HepG2 (cell line): ENCODE measurements around the gene LRRC25. TPM values are rescaled to one million over a fixed set of nuclear protein-coding genes. Genes with fewer than 3 reads are reported as not detected.

Source experiments
- CHD2 ChIP-seq: IDR thresholded peaks from 2 replicates; pipeline ENCODE4 v1.6.1; 2011; ENCODE audit warnings: low read depth, low read length, improper control_type of control experiment
- ETV5 ChIP-seq: IDR thresholded peaks from 2 replicates; pipeline ENCODE4 v1.6.1; 2018; ENCODE audit warnings: missing biosample characterization, missing genetic modification reagents, inconsistent platforms, borderline replicate concordance
- GATAD2A ChIP-seq: IDR thresholded peaks from 2 replicates; pipeline ENCODE4 v1.6.1; 2016
- GFI1 ChIP-seq: sonication (generic); formaldehyde crosslinking; IDR thresholded peaks from 2 replicates; pipeline ENCODE4 v1.5.0; 2020; ENCODE audit warnings: missing genetic modification reagents, mild to moderate bottlenecking, borderline replicate concordance
- MLLT10 ChIP-seq: sonication (generic); formaldehyde crosslinking; IDR thresholded peaks from 2 replicates; pipeline ENCODE4 v1.4.0; 2020; ENCODE audit warnings: missing genetic modification reagents
- MYPOP ChIP-seq: sonication (generic); formaldehyde crosslinking; IDR thresholded peaks from 2 replicates; pipeline ENCODE4 v1.8.1; 2023; ENCODE audit warnings: mild to moderate bottlenecking, moderate library complexity, missing genetic modification reagents
- NFE2 ChIP-seq: sonication (generic); formaldehyde crosslinking; IDR thresholded peaks from 2 replicates; pipeline ENCODE4 v1.4.0; 2020; ENCODE audit warnings: missing genetic modification reagents
- NR2C2 ChIP-seq: sonication (generic); formaldehyde crosslinking; IDR thresholded peaks from 2 replicates; pipeline ENCODE4 v1.4.0; 2020; ENCODE audit warnings: missing genetic modification reagents, mild to moderate bottlenecking, moderate library complexity, borderline replicate concordance
- PLSCR1 ChIP-seq: sonication (generic); formaldehyde crosslinking; IDR thresholded peaks from 2 replicates; pipeline ENCODE4 v1.5.0; 2020; ENCODE audit warnings: missing genetic modification reagents, mild to moderate bottlenecking, borderline replicate concordance
- RCOR2 ChIP-seq: IDR thresholded peaks from 2 replicates; pipeline ENCODE4 v1.6.1; 2016; ENCODE audit warnings: missing biosample characterization, missing genetic modification reagents
- SAP130 ChIP-seq: IDR thresholded peaks from 2 replicates; pipeline ENCODE4 v1.6.1; 2016; ENCODE audit warnings: low read depth
- STAG1 ChIP-seq: sonication (generic); formaldehyde crosslinking; IDR thresholded peaks from 2 replicates; pipeline ENCODE4 v1.4.0; 2020; ENCODE audit warnings: missing genetic modification reagents
- ZBTB14 ChIP-seq: sonication (generic); formaldehyde crosslinking; IDR thresholded peaks from 2 replicates; pipeline ENCODE4 v1.4.0; 2020; ENCODE audit warnings: missing genetic modification reagents
- ZFX ChIP-seq: sonication (generic); formaldehyde crosslinking; IDR thresholded peaks from 2 replicates; pipeline ENCODE4 v1.4.0; 2020; ENCODE audit warnings: mild to moderate bottlenecking, low read depth, missing genetic modification reagents, moderate library complexity
- ZMYM3 ChIP-seq: sonication (generic); formaldehyde crosslinking; IDR thresholded peaks from 2 replicates; pipeline ENCODE4 v1.5.1; 2020; ENCODE audit warnings: mild to moderate bottlenecking, missing genetic modification reagents
- ZNF616 ChIP-seq: sonication (generic); formaldehyde crosslinking; IDR thresholded peaks from 2 replicates; pipeline ENCODE4 v1.5.0; 2020; ENCODE audit warnings: low read depth, mild to moderate bottlenecking, missing genetic modification reagents
- ZNF792 ChIP-seq: IDR thresholded peaks from 2 replicates; pipeline ENCODE4 v1.6.1; 2016
- ZSCAN30 ChIP-seq: sonication (generic); formaldehyde crosslinking; IDR thresholded peaks from 2 replicates; pipeline ENCODE4 v1.5.0; 2020; ENCODE audit warnings: mild to moderate bottlenecking, missing genetic modification reagents
- polyA plus RNA-seq, 8 experiments: library from polyadenylated mRNA; depleted of rRNA in 3 of 8; stranded (reverse) in 7 of 8; unstranded in 1 of 8; fragments of >200 nt; fragmentation: Illumina TruSeq in 4 of 8; extraction: Trizol in 4 of 8; gene quantifications; 2 replicates each; pipeline versions ENCODE4 v1.2.1 to v1.2.3, GENCODE V29; 2011 to 2016; ENCODE audit warnings: low read depth in 4 of 8, missing spikeins in 1 of 8, mixed read lengths in 1 of 8; ENCODE audit not compliant: insufficient read depth in 1 of 8
- total RNA-seq, 5 experiments: library from RNA; depleted of rRNA; stranded (reverse); fragments of >200 nt; fragmentation: Illumina TruSeq; extraction: Trizol; gene quantifications; 2 replicates each; pipeline ENCODE4 v1.2.3, GENCODE V29; 2016; ENCODE audit warnings: low read depth in 1 of 5
- TF ChIP-seq, protein P1 (sequence below): sonication (generic); formaldehyde crosslinking; IDR thresholded peaks from 2 replicates; pipeline ENCODE4 v1.4.0; 2020; ENCODE audit warnings: missing genetic modification reagents, mild to moderate bottlenecking, borderline replicate concordance
- TF ChIP-seq, protein P2 (sequence below): sonication (generic); formaldehyde crosslinking; IDR thresholded peaks from 2 replicates; pipeline ENCODE4 v1.5.0; 2020; ENCODE audit warnings: mild to moderate bottlenecking, missing genetic modification reagents, moderate library complexity
- TF ChIP-seq, protein P3 (sequence below): sonication (generic); formaldehyde crosslinking; IDR thresholded peaks from 2 replicates; pipeline ENCODE4 v1.4.0; 2020; ENCODE audit warnings: missing genetic modification reagents

LRRC25 gene
- total and polyA plus RNA-seq, 2 of the 13 experiments (the other 11 are each of a cell fraction or from before 2014, with no cell fraction given), result 0.13 to 0.53 TPM

- TF ChIP-seq, protein P1, sequence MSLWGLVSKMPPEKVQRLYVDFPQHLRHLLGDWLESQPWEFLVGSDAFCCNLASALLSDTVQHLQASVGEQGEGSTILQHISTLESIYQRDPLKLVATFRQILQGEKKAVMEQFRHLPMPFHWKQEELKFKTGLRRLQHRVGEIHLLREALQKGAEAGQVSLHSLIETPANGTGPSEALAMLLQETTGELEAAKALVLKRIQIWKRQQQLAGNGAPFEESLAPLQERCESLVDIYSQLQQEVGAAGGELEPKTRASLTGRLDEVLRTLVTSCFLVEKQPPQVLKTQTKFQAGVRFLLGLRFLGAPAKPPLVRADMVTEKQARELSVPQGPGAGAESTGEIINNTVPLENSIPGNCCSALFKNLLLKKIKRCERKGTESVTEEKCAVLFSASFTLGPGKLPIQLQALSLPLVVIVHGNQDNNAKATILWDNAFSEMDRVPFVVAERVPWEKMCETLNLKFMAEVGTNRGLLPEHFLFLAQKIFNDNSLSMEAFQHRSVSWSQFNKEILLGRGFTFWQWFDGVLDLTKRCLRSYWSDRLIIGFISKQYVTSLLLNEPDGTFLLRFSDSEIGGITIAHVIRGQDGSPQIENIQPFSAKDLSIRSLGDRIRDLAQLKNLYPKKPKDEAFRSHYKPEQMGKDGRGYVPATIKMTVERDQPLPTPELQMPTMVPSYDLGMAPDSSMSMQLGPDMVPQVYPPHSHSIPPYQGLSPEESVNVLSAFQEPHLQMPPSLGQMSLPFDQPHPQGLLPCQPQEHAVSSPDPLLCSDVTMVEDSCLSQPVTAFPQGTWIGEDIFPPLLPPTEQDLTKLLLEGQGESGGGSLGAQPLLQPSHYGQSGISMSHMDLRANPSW (CRISPR knock-in tag), result no peak
- TF ChIP-seq NR2C2 (CRISPR knock-in tag), result no peak
- peak; percentile 99 for TF ChIP-seq ZMYM3
- TF ChIP-seq NFE2 (CRISPR knock-in tag), result no peak
- TF ChIP-seq ZFX, result peak; percentile 40; the same call in 1 of the 2 replicates
- peak; percentile 52; the same call in 1 of the 2 replicates for TF ChIP-seq ETV5 (CRISPR knock-in tag)
- TF ChIP-seq, protein P2, sequence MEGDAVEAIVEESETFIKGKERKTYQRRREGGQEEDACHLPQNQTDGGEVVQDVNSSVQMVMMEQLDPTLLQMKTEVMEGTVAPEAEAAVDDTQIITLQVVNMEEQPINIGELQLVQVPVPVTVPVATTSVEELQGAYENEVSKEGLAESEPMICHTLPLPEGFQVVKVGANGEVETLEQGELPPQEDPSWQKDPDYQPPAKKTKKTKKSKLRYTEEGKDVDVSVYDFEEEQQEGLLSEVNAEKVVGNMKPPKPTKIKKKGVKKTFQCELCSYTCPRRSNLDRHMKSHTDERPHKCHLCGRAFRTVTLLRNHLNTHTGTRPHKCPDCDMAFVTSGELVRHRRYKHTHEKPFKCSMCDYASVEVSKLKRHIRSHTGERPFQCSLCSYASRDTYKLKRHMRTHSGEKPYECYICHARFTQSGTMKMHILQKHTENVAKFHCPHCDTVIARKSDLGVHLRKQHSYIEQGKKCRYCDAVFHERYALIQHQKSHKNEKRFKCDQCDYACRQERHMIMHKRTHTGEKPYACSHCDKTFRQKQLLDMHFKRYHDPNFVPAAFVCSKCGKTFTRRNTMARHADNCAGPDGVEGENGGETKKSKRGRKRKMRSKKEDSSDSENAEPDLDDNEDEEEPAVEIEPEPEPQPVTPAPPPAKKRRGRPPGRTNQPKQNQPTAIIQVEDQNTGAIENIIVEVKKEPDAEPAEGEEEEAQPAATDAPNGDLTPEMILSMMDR (CRISPR knock-in tag), result peak; percentile 63
- no peak for TF ChIP-seq ZBTB14 (CRISPR knock-in tag)
- no peak for TF ChIP-seq GFI1 (CRISPR knock-in tag)
- TF ChIP-seq ZNF792, result 0 out of 2 replicates have a peak, but pooled peaks have one; percentile 25
- no peak for TF ChIP-seq ZSCAN30 (CRISPR knock-in tag)
- TF ChIP-seq STAG1, result peak; percentile 34
- no peak for TF ChIP-seq GATAD2A
- no peak for TF ChIP-seq PLSCR1 (CRISPR knock-in tag)
- TF ChIP-seq, protein P3, sequence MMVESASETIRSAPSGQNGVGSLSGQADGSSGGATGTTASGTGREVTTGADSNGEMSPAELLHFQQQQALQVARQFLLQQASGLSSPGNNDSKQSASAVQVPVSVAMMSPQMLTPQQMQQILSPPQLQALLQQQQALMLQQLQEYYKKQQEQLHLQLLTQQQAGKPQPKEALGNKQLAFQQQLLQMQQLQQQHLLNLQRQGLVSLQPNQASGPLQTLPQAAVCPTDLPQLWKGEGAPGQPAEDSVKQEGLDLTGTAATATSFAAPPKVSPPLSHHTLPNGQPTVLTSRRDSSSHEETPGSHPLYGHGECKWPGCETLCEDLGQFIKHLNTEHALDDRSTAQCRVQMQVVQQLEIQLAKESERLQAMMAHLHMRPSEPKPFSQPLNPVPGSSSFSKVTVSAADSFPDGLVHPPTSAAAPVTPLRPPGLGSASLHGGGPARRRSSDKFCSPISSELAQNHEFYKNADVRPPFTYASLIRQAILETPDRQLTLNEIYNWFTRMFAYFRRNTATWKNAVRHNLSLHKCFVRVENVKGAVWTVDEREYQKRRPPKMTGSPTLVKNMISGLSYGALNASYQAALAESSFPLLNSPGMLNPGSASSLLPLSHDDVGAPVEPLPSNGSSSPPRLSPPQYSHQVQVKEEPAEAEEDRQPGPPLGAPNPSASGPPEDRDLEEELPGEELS (CRISPR knock-in tag), result peak; percentile 52; the same call in 1 of the 2 replicates
- TF ChIP-seq RCOR2, result peak; percentile 91
- TF ChIP-seq ZNF616 (CRISPR knock-in tag), result no peak
- TF ChIP-seq MYPOP (CRISPR knock-in tag), result no peak
- TF ChIP-seq MLLT10 (CRISPR knock-in tag), result no peak
- no peak for TF ChIP-seq CHD2
- peak; percentile 43; the same call in 1 of the 2 replicates for TF ChIP-seq SAP130 (CRISPR knock-in tag)
Measured at GRCh38 chr19:18401580-18402112, 4.2 kb upstream of the LRRC25 start (continued).
